IMR-90 (cell line): ENCODE results near the gene CPNE4. TPM values are rescaled to one million over a fixed set of nuclear protein-coding genes. Genes with fewer than 3 reads are reported as not detected.

Experiments
- ATAC-seq: fragments of 200-7000 bp; cut with Tn5 transposase; 2 replicates; pipeline ENCODE4 v1.9.1; 2020; ENCODE audit warnings: low read depth, mild to moderate bottlenecking, moderate library complexity
- BruUV-seq: library from RNA; stranded (reverse); fragments of 400-500 nt; replicated peaks from 2 replicates; lab custom pipeline; 2021; lab: Mats Ljungman, UMichigan
- CTCF ChIA-PET: fragments of 300-600 bp; formaldehyde crosslinking; extraction: SDS; loops from one replicate; lab custom pipeline; 2021; ENCODE audit warnings: antibody characterized with exemption; lab: Yijun Ruan, JAX
- POLR2A ChIA-PET: fragments of 300-600 bp; sonication (Branson Sonifier 250); formaldehyde crosslinking; loops from one replicate; lab custom pipeline; 2022; ENCODE audit warnings: antibody characterized with exemption; ENCODE audit not compliant: unreplicated experiment; lab: Charles Lee
- DNase-seq: peaks from one replicate; pipeline ENCODE4 v3.0.0; 2013
- H2AFZ ChIP-seq: replicated peaks from 2 replicates; pipeline ENCODE3; 2013; ENCODE audit warnings: low read length, mild to moderate bottlenecking; ENCODE audit not compliant: poor library complexity
- H2AK5ac ChIP-seq: 2 replicates; pipeline ENCODE4 v1.6.1; 2013; ENCODE audit warnings: low read depth, low read length, inconsistent platforms
- H2AK9ac ChIP-seq: replicated peaks from 2 replicates; pipeline ENCODE3; 2013; ENCODE audit warnings: mild to moderate bottlenecking, low read depth, low read length, moderate library complexity; ENCODE audit not compliant: poor library complexity
- H2BK120ac ChIP-seq: 2 replicates; pipeline ENCODE4 v1.6.1; 2013; ENCODE audit warnings: low read depth, low read length, inconsistent platforms
- H2BK15ac ChIP-seq: 3 replicates; pipeline ENCODE4 v1.6.1; 2013; ENCODE audit warnings: low read depth, low read length, inconsistent platforms
- H2BK20ac ChIP-seq: 2 replicates; pipeline ENCODE4 v1.6.1; 2013; ENCODE audit warnings: low read depth, mild to moderate bottlenecking, inconsistent platforms, low read length, moderate library complexity
- H2BK5ac ChIP-seq: 2 replicates; pipeline ENCODE4 v1.6.1; 2013; ENCODE audit warnings: mild to moderate bottlenecking, low read depth, low read length, inconsistent platforms; ENCODE audit not compliant: poor library complexity, severe bottlenecking
- H3K14ac ChIP-seq: replicated peaks from 2 replicates; pipeline ENCODE4 v1.6.1; 2013; ENCODE audit warnings: low read depth, low read length, inconsistent platforms
- H3K18ac ChIP-seq: 2 replicates; pipeline ENCODE4 v1.6.1; 2013; ENCODE audit warnings: low read depth, low read length, control low read depth
- H3K23ac ChIP-seq: 2 replicates; pipeline ENCODE4 v1.6.1; 2013; ENCODE audit warnings: low read depth, low read length, inconsistent platforms
- H3K27ac ChIP-seq: 2 replicates; pipeline ENCODE4 v1.5.1; 2013; ENCODE audit warnings: mild to moderate bottlenecking, control low read depth, low read length; ENCODE audit not compliant: insufficient read depth
- H3K27me3 ChIP-seq: 2 replicates; pipeline ENCODE4 v1.6.1; 2013; ENCODE audit warnings: low read length; ENCODE audit not compliant: control insufficient read depth, insufficient read depth
- H3K36me3 ChIP-seq: 2 replicates; pipeline ENCODE4 v1.6.1; 2013; ENCODE audit warnings: low read length, mixed read lengths; ENCODE audit not compliant: control insufficient read depth, insufficient read depth
- H3K4ac ChIP-seq: 2 replicates; pipeline ENCODE4 v1.6.1; 2013; ENCODE audit warnings: low read depth, low read length, inconsistent platforms
- H3K4me1 ChIP-seq: 2 replicates; pipeline ENCODE4 v1.6.1; 2013; ENCODE audit warnings: low read length, mixed read lengths; ENCODE audit not compliant: control insufficient read depth, insufficient read depth
- H3K4me2 ChIP-seq: 2 replicates; pipeline ENCODE4 v1.6.1; 2013; ENCODE audit warnings: low read depth, mild to moderate bottlenecking, control low read depth, low read length, moderate library complexity
- H3K4me3 ChIP-seq: 2 replicates; pipeline ENCODE4 v1.5.1; 2013; ENCODE audit warnings: low read depth, mild to moderate bottlenecking, control low read depth, low read length, moderate library complexity; ENCODE audit not compliant: insufficient read depth
- H3K56ac ChIP-seq: 2 replicates; pipeline ENCODE4 v1.6.1; 2013; ENCODE audit warnings: low read length, inconsistent platforms; ENCODE audit not compliant: insufficient read depth; ENCODE audit errors: extremely low read depth
- H3K79me1 ChIP-seq, 2 experiments: 2 replicates each; pipeline ENCODE4 v1.6.1; 2013; ENCODE audit warnings: low read length in 2 of 2, inconsistent platforms in 1 of 2, low read depth in 1 of 2
- H3K9ac ChIP-seq: 2 replicates; pipeline ENCODE4 v1.6.1; 2013; ENCODE audit warnings: low read depth, low read length, control low read depth
- H3K9me1 ChIP-seq: 2 replicates; pipeline ENCODE4 v1.6.1; 2013; ENCODE audit warnings: low read length, inconsistent platforms; ENCODE audit not compliant: insufficient read depth
- H3K9me3 ChIP-seq: 2 replicates; pipeline ENCODE4 v1.6.1; 2013; ENCODE audit warnings: low read length; ENCODE audit not compliant: control insufficient read depth, insufficient read depth
- H4K20me1 ChIP-seq: 2 replicates; pipeline ENCODE4 v1.6.1; 2013; ENCODE audit warnings: low read length, inconsistent platforms; ENCODE audit not compliant: insufficient read depth
- H4K5ac ChIP-seq: 2 replicates; pipeline ENCODE4 v1.6.1; 2013; ENCODE audit warnings: mild to moderate bottlenecking, low read depth, low read length, control low read depth
- H4K8ac ChIP-seq, 2 experiments: 2 replicates each; pipeline ENCODE4 v1.6.1; 2013; ENCODE audit warnings: low read depth in 2 of 2, low read length in 2 of 2, control low read depth in 1 of 2, inconsistent platforms in 1 of 2
- H4K91ac ChIP-seq: 2 replicates; pipeline ENCODE4 v1.6.1; 2013; ENCODE audit warnings: low read depth, low read length, inconsistent platforms; ENCODE audit not compliant: insufficient read depth
- CTCF ChIP-seq: conservative IDR thresholded peaks from 2 replicates; pipeline ENCODE4 v1.5.1; 2012; ENCODE audit warnings: mild to moderate bottlenecking, low read depth, low read length, improper control_type of control experiment
- MXI1 ChIP-seq: IDR thresholded peaks from 2 replicates; pipeline ENCODE4 v1.6.1; 2012; ENCODE audit warnings: low read depth, mild to moderate bottlenecking, low read length, moderate library complexity, borderline replicate concordance
- RAD21 ChIP-seq: IDR thresholded peaks from 2 replicates; pipeline ENCODE4 v1.6.1; 2012; ENCODE audit warnings: low read length, improper control_type of control experiment
- SMC3 ChIP-seq: fragments of 150-350 bp; IDR thresholded peaks from 2 replicates; pipeline ENCODE4 v1.6.1; 2016; ENCODE audit warnings: low read depth, mild to moderate bottlenecking, antibody characterized with exemption, low read length, moderate library complexity
- USF2 ChIP-seq: fragments of 150-350 bp; IDR thresholded peaks from 2 replicates; pipeline ENCODE4 v1.6.1; 2017; ENCODE audit warnings: mild to moderate bottlenecking, antibody characterized with exemption, low read length, low read depth
- WGBS, 2 experiments: methylation state at CpG; one replicate each; pipeline versions ENCODE4 v1.1.5 to v1.1.7; 2013; ENCODE audit warnings: missing lambda C conversion rate in 2 of 2; ENCODE audit not compliant: insufficient read length in 1 of 2; ENCODE audit errors: extremely low coverage in 2 of 2; 5-methylcytosine and 5-hydroxymethylcytosine counted together
- dilution Hi-C: fragments of 300-500 bp; cut with HindIII; formaldehyde crosslinking; loops from one replicate; pipeline ENCODE4 v1.14.3; 2018; ENCODE audit warnings: low sequenced_read_pairs; ENCODE audit not compliant: unreplicated experiment
- in situ Hi-C: fragments of 300-500 bp; cut with MboI; formaldehyde crosslinking; loops from 3 replicates; pipeline ENCODE4 v1.14.3; 2019; ENCODE audit warnings: low sequenced_read_pairs, inconsistent platforms, mixed read lengths
- intact Hi-C: fragments of 100-400 bp; cut with micrococcal nuclease; formaldehyde crosslinking; loops from 2 replicates; pipeline ENCODE4 v1.10.0; 2022
- polyA plus RNA-seq, 3 experiments: library from polyadenylated mRNA; depleted of rRNA; stranded (reverse); fragments of >200 nt; gene quantifications; 2 replicates each; pipeline ENCODE4 v1.2.3, GENCODE V29; 2012; ENCODE audit warnings: low replicate concordance in 1 of 3
- total RNA-seq: library from RNA; depleted of rRNA; stranded (reverse); fragments of >200 nt; gene quantifications from 2 replicates; pipeline ENCODE4 v1.2.3, GENCODE V29; 2012

The CPNE4 gene
- total and polyA plus RNA-seq, 2 of the 4 experiments (the other 2 are of a cell fraction), result not detected

GRCh38 chr3:131690800-131691199 is 344.0 kb downstream of the CPNE4 start:
- dilution Hi-C loops (no loop called here), in situ Hi-C loops (no loop called here), intact Hi-C loops (no loop called here)
- WGBS, 2 experiments, result no CpG with 5 or more reads among the region's 6 CpGs
- Histone ChIP-seq H4K91ac (no peak overlapping the region), H3K9me3 (no peaks in the 10 kb centered on the region), H2AK5ac (no peak overlapping the region), H3K4ac (no peak overlapping the region), H3K27ac (no peak overlapping the region), H3K4me1 (no peaks in the 10 kb centered on the region), H3K56ac (no peak overlapping the region), H2AK9ac (no peak overlapping the region), H2BK120ac (no peak overlapping the region), H3K9ac (no peak overlapping the region), H4K20me1 (no peaks in the 10 kb centered on the region), H3K79me1 (no peaks in the 10 kb centered on the region), H3K18ac (no peak overlapping the region), H4K5ac (no peak overlapping the region), H2BK15ac (no peak overlapping the region), H3K27me3 (no peaks in the 10 kb centered on the region), H2AFZ (no peak overlapping the region), H4K8ac (no peak overlapping the region), H2BK5ac (no peak overlapping the region), H3K36me3 (no peaks in the 10 kb centered on the region), H3K23ac (no peak overlapping the region), H3K4me2 (no peak overlapping the region), H3K4me3 (no peak overlapping the region), H3K14ac (no peak overlapping the region), H2BK20ac (no peak overlapping the region), H3K9me1 (no peaks in the 10 kb centered on the region)
- TF ChIP-seq MXI1, result no peak
- TF ChIP-seq CTCF, result no peak
- no peak for TF ChIP-seq SMC3
- no peak for TF ChIP-seq RAD21
- no peak for TF ChIP-seq USF2
- POLR2A ChIA-PET, result no interaction called here
- CTCF ChIA-PET, result no interaction called here
- DNase-seq (no peak), ATAC-seq (no peak)
- no TSS peak for BruUV-seq
